Activated T-cell treated with anti-CD3 and anti-CD28 coated beads, Interleukin-2, amount 50 U/mL, for 72 hours (primary cell): ENCODE results near the gene DDX27. TPM values are rescaled to one million over a fixed set of nuclear protein-coding genes. Genes with fewer than 3 reads are reported as not detected.

Experiments used
- ATAC-seq, 2 donors: fragments of 150-1000 bp; cut with Tn5 transposase; replicated peaks in 1 of 2; 2 replicates each; pipeline ENCODE4 v1.10.0; 2021; ENCODE audit warnings: moderate library complexity in 2 of 2, mild to moderate bottlenecking in 1 of 2
- DNase-seq, 2 donors: peaks; one replicate each; pipeline ENCODE4 v3.0.0; 2021 to 2022; ENCODE audit warnings: mixed read lengths in 1 of 2
- H3K27ac Mint-ChIP-seq: one replicate; pipeline ENCODE4 v1.8.0; 2022; ENCODE audit warnings: mild to moderate bottlenecking, moderate library complexity, mixed read lengths
- H3K27me3 Mint-ChIP-seq: one replicate; pipeline ENCODE4 v1.8.0; 2022; ENCODE audit warnings: low read depth, mixed read lengths
- H3K36me3 Mint-ChIP-seq, 2 donors: one replicate each; pipeline ENCODE4 v1.8.0; 2022; ENCODE audit warnings: mixed read lengths in 2 of 2, mild to moderate bottlenecking in 1 of 2; ENCODE audit not compliant: insufficient read depth in 2 of 2
- H3K4me1 Mint-ChIP-seq: one replicate; pipeline ENCODE4 v1.8.0; 2022; ENCODE audit warnings: low read depth, mixed read lengths
- H3K4me3 Mint-ChIP-seq, 2 donors: one replicate each; pipeline ENCODE4 v1.8.0; 2022; ENCODE audit warnings: mild to moderate bottlenecking in 2 of 2, mixed read lengths in 2 of 2, moderate library complexity in 2 of 2
- H3K9me3 Mint-ChIP-seq, 2 donors: one replicate each; pipeline ENCODE4 v1.8.0; 2022; ENCODE audit warnings: mixed read lengths in 2 of 2
- total RNA-seq, 2 donors: library from RNA; stranded (reverse); gene quantifications; one replicate each; pipeline ENCODE4 v1.2.3, GENCODE V29; 2022

DDX27 gene
- total RNA-seq, 2 donors from 2014 or later: 49.6 to 49.8 TPM

GRCh38 chr20:49267327-49267726 lies 48.1 kb downstream of the DDX27 start:
- peak overlapping the region; percentile 94 for H3K27ac Mint-ChIP-seq
- ATAC-seq (no peak), DNase-seq (no peak)
- H3K9me3 Mint-ChIP-seq: peaks cover 0 to 3% of the 10 kb centered on the region in 2 donors
- peaks cover 37 to 76% of the 10 kb centered on the region in 2 donors for H3K36me3 Mint-ChIP-seq
- no peaks in the 10 kb centered on the region for H3K27me3 Mint-ChIP-seq
- peaks cover 71% of the 10 kb centered on the region for H3K4me1 Mint-ChIP-seq
- peak overlapping the region; percentile 75 to 87 for H3K4me3 Mint-ChIP-seq

DNA sequence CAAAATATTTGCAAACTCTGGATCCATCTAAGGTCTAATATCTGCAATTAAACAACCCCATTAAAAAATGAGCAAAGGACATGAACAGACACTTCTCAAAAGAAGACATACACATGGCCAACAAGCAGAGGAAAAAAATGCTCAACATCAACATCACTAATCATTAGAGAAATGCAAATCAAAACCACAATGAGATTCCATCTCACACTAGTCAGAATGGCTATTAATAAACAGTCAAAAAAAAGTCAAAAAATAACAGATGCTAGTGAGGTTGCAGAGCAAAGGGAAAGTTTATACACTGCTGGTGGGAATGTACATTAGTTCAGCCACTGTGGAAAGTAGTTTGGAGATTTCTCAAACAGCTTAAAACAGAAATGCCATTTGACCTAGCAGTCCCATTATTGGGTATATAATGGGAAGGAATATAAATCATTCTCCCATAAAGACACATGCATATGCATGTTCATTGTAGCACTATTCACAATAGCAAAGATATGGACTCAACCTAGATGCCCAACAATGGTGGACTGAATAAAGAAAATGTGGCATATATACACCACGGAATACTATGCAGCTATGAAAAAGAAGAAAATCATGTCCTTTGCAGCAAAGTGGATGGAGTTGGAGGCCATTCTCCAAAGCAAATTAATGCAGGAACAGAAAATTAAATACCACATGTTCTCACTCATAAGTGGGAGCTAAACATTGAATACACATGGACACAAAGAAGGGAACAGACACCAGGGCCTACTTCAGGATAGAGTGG lies 49.6 kb downstream of the DDX27 start:
- Mint-ChIP-seq H3K36me3 (peaks cover 34 to 74% of the 10 kb centered on the region in 2 donors), H3K27me3 (no peaks in the 10 kb centered on the region), H3K4me1 (peaks cover 86% of the 10 kb centered on the region)

GRCh38 chr20:49270177-49270576 lies 51.0 kb downstream of the DDX27 start:
- H3K36me3 Mint-ChIP-seq: peaks cover 36 to 66% of the 10 kb centered on the region in 2 donors
- H3K4me1 Mint-ChIP-seq: peaks cover 90% of the 10 kb centered on the region
- peaks cover 0 to 3% of the 10 kb centered on the region in 2 donors for H3K9me3 Mint-ChIP-seq
- no peaks in the 10 kb centered on the region for H3K27me3 Mint-ChIP-seq
- ATAC-seq (peak in 1 of 2 donors; percentile 12), DNase-seq (no peak)
- peak overlapping the region; percentile 75 to 87 for H3K4me3 Mint-ChIP-seq
- peak overlapping the region; percentile 67 for H3K27ac Mint-ChIP-seq

More for the DNA sequence above, 49.6 kb downstream of the DDX27 start:
- no peak for ATAC-seq
- Mint-ChIP-seq H3K27ac (peak overlapping the region; percentile 74), H3K4me3 (peak overlapping the region; percentile 75 to 87), H3K9me3 (peaks cover 0 to 3% of the 10 kb centered on the region in 2 donors)
- DNase-seq: no peak

DNA sequence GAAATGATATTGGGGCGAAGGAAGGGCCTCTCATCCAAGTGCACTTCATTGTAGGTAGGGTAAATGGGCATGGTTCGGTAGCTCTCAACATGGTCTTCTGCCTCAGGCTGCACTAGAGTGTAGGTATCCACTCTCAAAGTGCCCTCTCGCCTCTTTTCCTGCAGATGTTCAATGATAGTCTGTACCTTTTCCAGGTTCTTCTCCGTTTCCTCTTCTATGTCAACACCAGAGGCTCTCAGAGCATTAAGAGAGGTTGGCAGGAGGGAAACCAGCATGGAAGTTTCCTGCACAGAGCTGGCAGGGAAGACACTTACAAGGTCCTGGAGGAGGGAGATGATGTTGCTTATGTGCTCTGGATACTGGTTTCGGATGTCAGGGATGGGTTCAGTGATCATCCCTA lies 51.5 kb downstream of the DDX27 start:
- H3K27ac Mint-ChIP-seq: peak overlapping the region; percentile 67
- DNase-seq (no peak), ATAC-seq (peak in 1 of 2 donors; percentile 6)

GRCh38 chr20:49272654-49273053 lies 53.4 kb downstream of the DDX27 start:
- Mint-ChIP-seq H3K27me3 (no peaks in the 10 kb centered on the region), H3K4me3 (peak overlapping the region; percentile 42 to 87)
- no peak for ATAC-seq

More for the DNA sequence above, 51.5 kb downstream of the DDX27 start:
- peak overlapping the region; percentile 75 to 87 for H3K4me3 Mint-ChIP-seq
- H3K4me1 Mint-ChIP-seq: peaks cover 90% of the 10 kb centered on the region
- H3K27me3 Mint-ChIP-seq: no peaks in the 10 kb centered on the region
- peaks cover 38 to 67% of the 10 kb centered on the region in 2 donors for H3K36me3 Mint-ChIP-seq
- H3K9me3 Mint-ChIP-seq: peaks cover 0 to 3% of the 10 kb centered on the region in 2 donors

DNA sequence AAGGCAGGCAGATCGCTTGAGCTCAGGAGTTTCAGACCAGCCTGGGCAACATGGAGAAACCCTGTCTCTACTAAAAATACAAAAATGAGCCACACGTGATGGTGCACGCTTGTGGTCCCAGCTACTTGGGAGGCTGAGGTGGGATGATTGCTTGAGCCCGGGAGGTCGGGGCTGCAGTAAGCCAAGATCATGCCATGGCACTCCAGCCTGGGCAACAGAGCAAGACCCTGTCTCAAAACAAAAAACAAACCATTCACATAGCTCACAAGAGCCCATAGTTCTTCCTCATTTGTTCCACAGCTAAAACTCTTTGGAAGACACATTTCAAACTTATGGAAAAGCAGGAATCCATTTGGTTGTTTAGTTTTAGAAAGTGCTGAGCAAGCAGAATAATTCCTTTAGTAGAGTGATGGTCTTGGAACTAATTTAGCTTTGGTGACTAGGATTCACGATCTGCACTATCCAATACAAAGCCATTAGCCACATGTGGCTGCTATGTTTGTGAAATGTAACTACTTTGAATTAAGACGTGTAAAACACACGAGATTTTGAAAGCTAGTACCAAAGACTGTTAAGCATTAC lies 54.6 kb downstream of the DDX27 start:
- H3K9me3 Mint-ChIP-seq: peaks cover 0 to 3% of the 10 kb centered on the region in 2 donors
- peaks cover 45 to 64% of the 10 kb centered on the region in 2 donors for H3K36me3 Mint-ChIP-seq
- ATAC-seq (no peak), DNase-seq (no peak)
- H3K27me3 Mint-ChIP-seq: no peaks in the 10 kb centered on the region
- no peak overlapping the region for H3K27ac Mint-ChIP-seq
- H3K4me3 Mint-ChIP-seq: peak overlapping the region; percentile 20 to 42
- H3K4me1 Mint-ChIP-seq: peaks cover 74% of the 10 kb centered on the region

More at GRCh38 chr20:49272654-49273053, 53.4 kb downstream of the DDX27 start:
- no peak for DNase-seq
- Mint-ChIP-seq H3K4me1 (peaks cover 85% of the 10 kb centered on the region), H3K27ac (peak overlapping the region; percentile 63), H3K9me3 (peaks cover 0 to 3% of the 10 kb centered on the region in 2 donors), H3K36me3 (peaks cover 45 to 67% of the 10 kb centered on the region in 2 donors)

DNA sequence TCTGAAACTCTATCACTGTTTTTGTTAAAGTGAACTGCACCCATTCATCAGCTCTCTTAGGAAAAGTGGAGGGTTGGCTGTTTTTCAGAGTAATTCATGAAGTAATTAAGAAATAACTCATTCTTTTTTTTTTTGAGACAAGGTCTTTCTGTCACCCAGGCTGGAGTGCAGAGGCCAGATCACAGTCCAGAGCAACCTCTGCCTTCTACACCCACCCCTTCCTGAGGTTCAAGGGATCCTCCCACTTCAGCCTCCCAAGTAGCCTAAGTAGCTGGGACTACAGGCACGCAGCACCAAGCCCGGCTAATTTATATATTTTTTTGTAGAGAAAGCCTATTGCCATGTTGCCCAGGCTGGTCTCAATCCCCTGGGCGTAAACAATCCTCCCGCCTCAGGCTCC lies 56.0 kb downstream of the DDX27 start:
- DNase-seq (no peak), ATAC-seq (no peak)
- no peaks in the 10 kb centered on the region for H3K9me3 Mint-ChIP-seq
- H3K27me3 Mint-ChIP-seq: no peaks in the 10 kb centered on the region
- peaks cover 43 to 68% of the 10 kb centered on the region in 2 donors for H3K36me3 Mint-ChIP-seq
- peaks cover 72% of the 10 kb centered on the region for H3K4me1 Mint-ChIP-seq
- peak overlapping the region; percentile 93 to 100 for H3K4me3 Mint-ChIP-seq
- peak overlapping the region; percentile 100 for H3K27ac Mint-ChIP-seq

- Mint-ChIP-seq H3K27me3 (no peaks in the 10 kb centered on the region), H3K4me1 (peaks cover 72% of the 10 kb centered on the region), H3K4me3 (peak overlapping the region; percentile 93 to 100), H3K27ac (peak overlapping the region; percentile 100), H3K9me3 (peaks cover under 1 to 1% of the 10 kb centered on the region in 2 donors), H3K36me3 (peaks cover 43 to 69% of the 10 kb centered on the region in 2 donors)
- ATAC-seq: no peak
- DNase-seq: no peak
Observed at GRCh38 chr20:49275636-49276035, 56.4 kb downstream of the DDX27 start.

GRCh38 chr20:49276161-49276960 lies 57.1 kb downstream of the DDX27 start:
- DNase-seq (peak; percentile 64 to 77), ATAC-seq (peak; percentile 49)
- H3K36me3 Mint-ChIP-seq: peaks cover 45 to 70% of the 10 kb centered on the region in 2 donors
- peaks cover 72% of the 10 kb centered on the region for H3K4me1 Mint-ChIP-seq
- peak overlapping the region; percentile 93 to 100 for H3K4me3 Mint-ChIP-seq
- peaks cover 5 to 6% of the 10 kb centered on the region in 2 donors for H3K9me3 Mint-ChIP-seq
- H3K27me3 Mint-ChIP-seq: no peaks in the 10 kb centered on the region
- peak overlapping the region; percentile 100 for H3K27ac Mint-ChIP-seq

GRCh38 chr20:49276961-49277785 lies 58.0 kb downstream of the DDX27 start:
- H3K4me1 Mint-ChIP-seq: peaks cover 72% of the 10 kb centered on the region

GRCh38 chr20:49277786-49278035 lies 58.5 kb downstream of the DDX27 start:
- DNase-seq: no peak
- peaks cover 72% of the 10 kb centered on the region for H3K4me1 Mint-ChIP-seq
- peaks cover 5 to 6% of the 10 kb centered on the region in 2 donors for H3K9me3 Mint-ChIP-seq
- peak overlapping the region; percentile 100 for H3K27ac Mint-ChIP-seq
- peak overlapping the region; percentile 93 to 100 for H3K4me3 Mint-ChIP-seq
- H3K27me3 Mint-ChIP-seq: no peaks in the 10 kb centered on the region
- ATAC-seq: no peak
- peaks cover 52 to 77% of the 10 kb centered on the region in 2 donors for H3K36me3 Mint-ChIP-seq

More at GRCh38 chr20:49276961-49277785, 58.0 kb downstream of the DDX27 start:
- Mint-ChIP-seq H3K27me3 (no peaks in the 10 kb centered on the region), H3K36me3 (peaks cover 49 to 75% of the 10 kb centered on the region in 2 donors), H3K9me3 (peaks cover 5 to 6% of the 10 kb centered on the region in 2 donors), H3K27ac (peak overlapping the region; percentile 100), H3K4me3 (peak overlapping the region; percentile 93 to 100)
- ATAC-seq (peak; percentile 44 to 49), DNase-seq (peak; percentile 79 to 88)
